ENCODE measurements around the gene TMPRSS11F.

- TF ChIP-seq POLR2A (IDR thresholded peaks at IDR 0.05) (no peak), CTCF (IDR thresholded peaks at IDR 0.05) (no peak), EP300 (IDR thresholded peaks at IDR 0.05) (no peak)
Observed at GRCh38 chr4:68124262-68124661, 5.4 kb downstream of the TMPRSS11F start.

Measured in ovary (tissue), 3 donors.